ENCODE data around the gene TTN.

Gene TTN

GRCh38 chr2:178482437-178482836, 324.8 kb downstream of the TTN start:
- H3K4me1 ChIP-seq (ENCODE audit: control insufficient read depth, low read depth, low read length) = peaks cover 15% of the 10 kb centered on the region
- H3K4me3 ChIP-seq (ENCODE audit: low read length) = no peak overlapping the region
- H3K9me3 ChIP-seq (ENCODE audit: control insufficient read depth, low read depth, low read length) = no peaks in the 10 kb centered on the region
- H3K27me3 ChIP-seq (ENCODE audit: control insufficient read depth, insufficient read depth, low read length) = peaks cover 16% of the 10 kb centered on the region
- H3K27ac ChIP-seq (ENCODE audit: low read length) = no peak overlapping the region
- H3K36me3 ChIP-seq (ENCODE audit: control insufficient read depth, low read depth, low read length) = no peaks in the 10 kb centered on the region
- no peak overlapping the region for H3K9ac ChIP-seq (ENCODE audit: low read length)

GRCh38 chr2:178480227-178481181, 326.7 kb downstream of the TTN start, which contains the start of gene PLEKHA3:
PLEKHA3 (plus strand) TSS chr2:178480457; CDS start chr2:178480870, 413 bp downstream.
- Histone ChIP-seq H3K27ac (ENCODE audit: low read length) (no peak within 1 kb of the TSS), H3K27me3 (ENCODE audit: control insufficient read depth, insufficient read depth, low read length) (peaks cover 16% of the 10 kb centered on the region), H3K4me1 (ENCODE audit: control insufficient read depth, low read depth, low read length) (peaks cover 15% of the 10 kb centered on the region), H3K36me3 (ENCODE audit: control insufficient read depth, low read depth, low read length) (no peaks in the 10 kb centered on the region), H3K9me3 (ENCODE audit: control insufficient read depth, low read depth, low read length) (no peaks in the 10 kb centered on the region), H3K4me3 (ENCODE audit: low read length) (peak within 1 kb of the TSS; percentile 99), H3K9ac (ENCODE audit: low read length) (peak within 1 kb of the TSS; percentile 69)

- H3K4me3 ChIP-seq (ENCODE audit: low read length) = peak overlapping the region; percentile 83
- H3K27ac ChIP-seq (ENCODE audit: low read length) = no peak overlapping the region
- H3K27me3 ChIP-seq (ENCODE audit: control insufficient read depth, insufficient read depth, low read length) = peaks cover 16% of the 10 kb centered on the region
- H3K9ac ChIP-seq (ENCODE audit: low read length) = peak overlapping the region; percentile 69
- no peaks in the 10 kb centered on the region for H3K36me3 ChIP-seq (ENCODE audit: control insufficient read depth, low read depth, low read length)
- peaks cover 15% of the 10 kb centered on the region for H3K4me1 ChIP-seq (ENCODE audit: control insufficient read depth, low read depth, low read length)
- H3K9me3 ChIP-seq (ENCODE audit: control insufficient read depth, low read depth, low read length) = no peaks in the 10 kb centered on the region
Measured at GRCh38 chr2:178479758-178480226, 327.4 kb downstream of the TTN start.

- Histone ChIP-seq H3K9ac (ENCODE audit: low read length) (no peak overlapping the region), H3K4me1 (ENCODE audit: control insufficient read depth, low read depth, low read length) (peaks cover 15% of the 10 kb centered on the region), H3K4me3 (ENCODE audit: low read length) (peak overlapping the region; percentile 99)
Measured at GRCh38 chr2:178479275-178479616, 328.0 kb downstream of the TTN start.

GRCh38 chr2:178478439-178479274, 328.6 kb downstream of the TTN start, which contains the start of gene FKBP7:
FKBP7 (minus strand) TSS chr2:178478600; CDS start chr2:178478499, 101 bp downstream.
- Histone ChIP-seq H3K9me3 (ENCODE audit: control insufficient read depth, low read depth, low read length) (no peaks in the 10 kb centered on the region), H3K4me1 (ENCODE audit: control insufficient read depth, low read depth, low read length) (peaks cover 15% of the 10 kb centered on the region), H3K27ac (ENCODE audit: low read length) (peak within 1 kb of the TSS; percentile 92), H3K27me3 (ENCODE audit: control insufficient read depth, insufficient read depth, low read length) (peaks cover 16% of the 10 kb centered on the region), H3K9ac (ENCODE audit: low read length) (peak within 1 kb of the TSS; percentile 94), H3K4me3 (ENCODE audit: low read length) (peak within 1 kb of the TSS; percentile 99), H3K36me3 (ENCODE audit: control insufficient read depth, low read depth, low read length) (no peaks in the 10 kb centered on the region)

More at GRCh38 chr2:178479275-178479616, 328.0 kb downstream of the TTN start:
- Histone ChIP-seq H3K27me3 (ENCODE audit: control insufficient read depth, insufficient read depth, low read length) (peaks cover 16% of the 10 kb centered on the region), H3K27ac (ENCODE audit: low read length) (no peak overlapping the region), H3K36me3 (ENCODE audit: control insufficient read depth, low read depth, low read length) (no peaks in the 10 kb centered on the region), H3K9me3 (ENCODE audit: control insufficient read depth, low read depth, low read length) (no peaks in the 10 kb centered on the region)

GRCh38 chr2:178478130-178478438, 329.1 kb downstream of the TTN start:
- peak overlapping the region; percentile 92 for H3K27ac ChIP-seq (ENCODE audit: low read length)
- H3K36me3 ChIP-seq (ENCODE audit: control insufficient read depth, low read depth, low read length) = no peaks in the 10 kb centered on the region
- H3K27me3 ChIP-seq (ENCODE audit: control insufficient read depth, insufficient read depth, low read length) = peaks cover 16% of the 10 kb centered on the region
- H3K9me3 ChIP-seq (ENCODE audit: control insufficient read depth, low read depth, low read length) = no peaks in the 10 kb centered on the region
- H3K4me1 ChIP-seq (ENCODE audit: control insufficient read depth, low read depth, low read length) = peaks cover 15% of the 10 kb centered on the region
- peak overlapping the region; percentile 94 for H3K9ac ChIP-seq (ENCODE audit: low read length)
- H3K4me3 ChIP-seq (ENCODE audit: low read length) = peak overlapping the region; percentile 99

GRCh38 chr2:178477443-178478129, 329.6 kb downstream of the TTN start:
- Histone ChIP-seq H3K36me3 (ENCODE audit: control insufficient read depth, low read depth, low read length) (no peaks in the 10 kb centered on the region), H3K27me3 (ENCODE audit: control insufficient read depth, insufficient read depth, low read length) (peaks cover 16% of the 10 kb centered on the region), H3K27ac (ENCODE audit: low read length) (no peak overlapping the region), H3K9me3 (ENCODE audit: control insufficient read depth, low read depth, low read length) (no peaks in the 10 kb centered on the region), H3K9ac (ENCODE audit: low read length) (peak overlapping the region; percentile 94), H3K4me1 (ENCODE audit: control insufficient read depth, low read depth, low read length) (peaks cover 15% of the 10 kb centered on the region), H3K4me3 (ENCODE audit: low read length) (peak overlapping the region; percentile 99)

GRCh38 chr2:178476477-178476876, 330.7 kb downstream of the TTN start:
- H3K9me3 ChIP-seq (ENCODE audit: control insufficient read depth, low read depth, low read length) = no peaks in the 10 kb centered on the region
- H3K4me1 ChIP-seq (ENCODE audit: control insufficient read depth, low read depth, low read length) = peaks cover 6% of the 10 kb centered on the region
- H3K27ac ChIP-seq (ENCODE audit: low read length) = no peak overlapping the region
- no peak overlapping the region for H3K9ac ChIP-seq (ENCODE audit: low read length)
- H3K27me3 ChIP-seq (ENCODE audit: control insufficient read depth, insufficient read depth, low read length) = peaks cover 13% of the 10 kb centered on the region
- H3K36me3 ChIP-seq (ENCODE audit: control insufficient read depth, low read depth, low read length) = no peaks in the 10 kb centered on the region
- H3K4me3 ChIP-seq (ENCODE audit: low read length) = no peak overlapping the region
